ENCODE data around the gene MICAL3.

The MICAL3 gene

GRCh38 chr22:17864398-17865182 is 159.8 kb downstream of the MICAL3 start:
- no peak for DNase-seq

DNA sequence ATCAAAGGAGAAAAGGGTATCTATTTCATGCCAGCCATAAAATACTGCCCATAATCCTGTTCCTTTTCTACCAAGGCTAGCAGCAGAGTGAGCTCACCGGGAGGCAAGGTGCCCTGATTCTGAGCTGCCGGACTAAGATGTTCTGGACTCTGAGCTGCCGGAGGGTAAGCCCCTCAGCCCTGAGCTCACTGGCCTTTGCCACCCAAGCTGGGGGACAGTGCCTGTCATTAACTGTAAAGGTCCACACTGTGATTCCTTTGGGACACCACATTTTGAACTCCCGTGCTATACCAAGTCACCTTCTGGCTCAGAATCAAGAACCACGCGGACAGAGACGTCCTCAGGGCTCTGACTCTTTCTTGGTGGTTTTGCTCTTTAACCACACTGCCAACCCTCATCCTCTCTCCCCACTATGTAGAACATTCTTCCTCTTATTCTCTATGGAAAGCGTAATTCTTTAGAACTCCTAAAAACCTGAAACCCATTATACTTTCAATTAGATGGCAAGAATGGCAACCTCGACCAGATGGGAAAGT is 161.6 kb downstream of the MICAL3 start:
- no peak for DNase-seq

DNA sequence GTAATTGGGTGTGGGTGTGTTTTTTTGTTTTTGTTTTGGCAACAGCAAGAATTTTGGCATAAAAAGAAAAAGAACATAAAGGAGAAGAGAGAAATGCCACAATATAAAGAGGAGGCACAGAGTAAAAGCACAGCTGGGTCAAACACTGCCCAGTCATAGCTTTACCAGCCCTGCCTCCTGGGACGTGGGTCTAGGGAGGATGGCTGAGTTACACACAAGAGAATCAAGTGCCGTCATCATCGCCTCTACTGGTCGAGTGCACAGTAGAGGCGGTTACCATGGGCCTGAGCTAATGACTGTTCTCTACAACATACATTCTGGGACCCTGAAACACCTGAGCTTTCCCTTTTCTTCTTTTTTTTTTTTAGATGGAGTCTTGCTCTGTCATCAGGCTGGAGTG is 162.5 kb downstream of the MICAL3 start:
- no peak for DNase-seq

- peak in 1 of 2 donors; percentile 44 for DNase-seq
Measured at GRCh38 chr22:17860220-17860965, 164.0 kb downstream of the MICAL3 start.

GRCh38 chr22:17858033-17858432 is 166.3 kb downstream of the MICAL3 start:
- DNase-seq = no peak

GRCh38 chr22:17855572-17856290 is 168.6 kb downstream of the MICAL3 start:
- no peak for DNase-seq

- no peak for DNase-seq
Measured at GRCh38 chr22:17853073-17853472, 171.3 kb downstream of the MICAL3 start.

- no peak for DNase-seq
Measured at GRCh38 chr22:17851759-17852158, 172.6 kb downstream of the MICAL3 start.

GRCh38 chr22:17847360-17848078 is 176.8 kb downstream of the MICAL3 start:
- no peak for DNase-seq

GRCh38 chr22:17846326-17846992 is 177.9 kb downstream of the MICAL3 start:
- no peak for DNase-seq

GRCh38 chr22:17845790-17846189 is 178.6 kb downstream of the MICAL3 start:
- DNase-seq = peak in 1 of 2 donors; percentile 27

- DNase-seq = no peak
Measured at GRCh38 chr22:17845327-17845726, 179.0 kb downstream of the MICAL3 start.

GRCh38 chr22:17844150-17844549 is 180.2 kb downstream of the MICAL3 start:
- DNase-seq = no peak

DNA sequence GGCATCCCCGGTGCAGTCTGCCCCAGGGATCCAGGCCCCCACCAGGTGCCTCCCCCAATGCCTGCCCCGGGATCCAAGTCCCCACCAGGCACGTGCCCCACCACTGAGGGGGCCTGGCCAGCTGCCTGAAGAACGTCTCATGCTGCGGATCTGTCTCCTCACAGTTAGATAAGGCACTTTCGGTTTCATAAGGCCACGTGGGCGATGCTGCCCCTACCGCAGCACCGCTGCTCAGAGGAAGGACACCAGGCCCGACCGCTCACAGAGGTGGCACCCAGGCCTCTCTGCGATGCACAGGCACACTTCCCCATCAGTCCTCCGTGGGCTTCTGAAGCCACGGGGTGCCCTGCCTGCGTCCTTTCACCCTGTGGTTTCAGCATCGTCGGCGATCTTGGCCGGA is 182.0 kb downstream of the MICAL3 start:
- no peak for DNase-seq

DNA sequence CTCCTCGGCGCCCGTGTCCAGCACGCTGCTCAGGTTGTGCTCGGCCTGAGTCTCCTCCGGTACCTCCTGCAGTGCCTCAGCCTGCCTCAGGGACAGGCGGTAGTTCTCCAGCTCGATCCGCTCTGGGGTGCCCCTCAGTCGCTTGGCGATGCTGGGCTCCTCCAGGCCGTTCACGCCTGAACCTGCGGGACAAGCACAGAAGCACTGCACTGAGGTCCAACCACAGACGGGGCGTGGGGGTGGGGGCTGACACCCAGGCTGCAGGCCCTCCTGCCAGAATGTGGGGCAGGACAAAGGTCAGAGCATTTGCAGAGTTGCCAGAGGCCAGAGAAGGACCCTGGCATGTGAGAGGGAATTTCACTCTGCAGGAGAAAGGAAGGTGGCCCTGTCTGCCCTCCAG is 182.5 kb downstream of the MICAL3 start:
- DNase-seq = no peak

GRCh38 chr22:17838180-17838865 is 186.0 kb downstream of the MICAL3 start:
- no peak for DNase-seq

- peak; percentile 17 to 25 for DNase-seq
Measured at GRCh38 chr22:17836992-17837742, 187.2 kb downstream of the MICAL3 start.

DNA sequence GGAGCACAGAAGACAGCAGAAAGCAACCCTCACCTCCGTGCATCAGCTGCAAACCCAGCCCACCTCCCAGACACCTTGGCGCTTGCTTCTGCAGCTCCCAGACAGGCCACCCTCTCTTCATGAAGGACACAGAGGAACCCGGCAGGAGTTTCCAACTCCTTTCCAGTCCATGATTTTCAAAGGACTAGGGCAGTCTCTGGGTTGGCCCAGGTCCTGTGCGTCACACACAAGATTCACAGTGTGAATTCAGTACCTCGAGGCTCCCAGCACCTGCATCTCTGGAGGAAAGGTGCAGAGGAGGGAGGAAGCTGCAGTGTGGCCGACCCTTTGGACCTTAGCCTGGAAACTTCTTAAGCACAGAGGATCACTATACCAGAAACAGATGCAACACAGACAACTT is 189.1 kb downstream of the MICAL3 start:
- DNase-seq = no peak

DNA sequence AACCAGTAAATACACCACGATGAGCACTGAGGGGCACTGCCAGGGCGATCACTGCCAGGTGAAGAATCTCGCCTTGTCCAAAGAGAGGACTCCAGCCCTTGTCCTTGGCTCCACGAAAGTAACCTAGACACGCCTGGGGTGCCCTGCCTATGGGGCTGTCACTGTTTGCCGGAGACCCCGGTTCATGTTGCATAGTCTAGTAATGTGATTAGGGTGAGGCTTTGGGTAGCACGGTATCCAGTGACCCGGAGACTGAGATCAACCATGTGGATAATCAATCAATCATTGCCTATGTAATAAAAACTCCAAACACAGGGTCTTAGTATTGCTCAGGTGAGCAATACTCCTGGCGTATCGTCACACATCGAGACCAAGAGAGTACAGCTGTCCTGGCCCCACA is 190.9 kb downstream of the MICAL3 start:
- no peak for DNase-seq

- DNase-seq = no peak
Measured at GRCh38 chr22:17832665-17833064, 191.7 kb downstream of the MICAL3 start.
